NK-92 treated with Interleukin-12 subunit alpha and Interleukin-12 subunit beta, amount 100 ng/mL, for 24 hours (cell line): Measurements from ENCODE around the gene KCNN4.
A peak's percentile ranks its signal among the peaks of the same experiment; 100 is the strongest.
"Not testable (repeated sequence)": the region's sequence is repeated elsewhere in the genome, so short reads cannot be mapped to it uniquely, and the experiment has no call there.

Experiments used
- DNase-seq: peaks from one replicate; lab custom pipeline; 2025; lab: John Stamatoyannopoulos, UW

KCNN4 gene

GRCh38 chr19:43774103-43774939 is 6.5 kb downstream of the KCNN4 start:
- DNase-seq: no peak

DNA sequence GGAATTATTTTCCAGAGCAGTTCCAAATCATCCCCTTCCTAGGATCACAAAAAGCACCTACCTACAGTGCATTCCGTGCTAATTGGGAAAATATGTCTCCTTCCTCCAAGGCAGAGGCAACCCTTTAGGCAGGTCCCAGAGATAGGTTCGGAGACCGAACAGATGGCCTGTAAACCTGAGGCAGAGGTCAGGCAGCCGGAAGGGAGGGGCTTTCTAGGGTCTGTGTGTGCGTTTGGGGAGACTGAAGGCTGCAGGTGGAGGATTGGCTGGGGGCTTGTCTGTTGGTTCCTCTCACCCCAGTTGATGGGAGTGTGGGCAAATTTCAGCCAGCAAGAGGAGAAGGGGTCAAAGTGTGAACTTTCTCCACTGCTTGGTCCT is 7.1 kb downstream of the KCNN4 start:
- DNase-seq: no peak

GRCh38 chr19:43769256-43769655 is 11.5 kb downstream of the KCNN4 start:
- DNase-seq: no peak

DNA sequence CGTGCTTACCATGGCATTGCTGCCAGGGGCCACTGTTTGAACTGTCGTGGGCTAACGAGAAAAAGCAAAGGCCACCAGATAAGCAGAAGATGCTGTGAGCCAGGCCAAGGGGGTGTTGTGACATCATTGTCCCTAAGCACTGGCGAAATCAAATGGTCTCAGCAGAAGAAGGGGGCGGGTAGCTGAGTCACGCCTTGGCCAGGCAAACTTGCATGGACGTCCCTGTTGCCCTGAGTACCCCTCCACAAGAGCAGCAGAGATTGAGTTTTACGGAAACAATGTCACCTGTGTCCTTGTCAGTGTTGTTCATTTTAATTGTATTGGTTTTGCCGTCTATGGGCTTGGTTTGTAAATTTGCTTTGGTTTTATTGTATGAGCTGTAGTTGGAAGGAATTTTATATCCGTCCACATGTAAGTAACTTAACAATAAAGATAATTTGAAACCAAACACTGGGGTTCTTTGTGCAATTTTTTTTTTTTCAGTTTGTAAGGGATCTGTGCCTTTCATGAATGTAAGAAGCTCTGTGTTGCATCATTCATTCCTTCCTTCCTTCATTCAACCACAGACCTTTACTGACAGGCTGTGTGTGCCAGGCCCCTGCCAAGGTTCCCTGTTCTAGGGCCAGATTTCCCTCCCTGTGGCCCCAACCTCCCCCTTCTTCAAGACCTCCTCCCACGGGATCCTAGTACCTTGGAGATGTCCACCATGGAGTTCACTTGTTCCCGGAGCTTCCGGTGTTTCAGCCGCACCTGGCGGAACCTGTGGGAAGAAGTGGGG is 12.3 kb downstream of the KCNN4 start:
- no peak for DNase-seq

DNA sequence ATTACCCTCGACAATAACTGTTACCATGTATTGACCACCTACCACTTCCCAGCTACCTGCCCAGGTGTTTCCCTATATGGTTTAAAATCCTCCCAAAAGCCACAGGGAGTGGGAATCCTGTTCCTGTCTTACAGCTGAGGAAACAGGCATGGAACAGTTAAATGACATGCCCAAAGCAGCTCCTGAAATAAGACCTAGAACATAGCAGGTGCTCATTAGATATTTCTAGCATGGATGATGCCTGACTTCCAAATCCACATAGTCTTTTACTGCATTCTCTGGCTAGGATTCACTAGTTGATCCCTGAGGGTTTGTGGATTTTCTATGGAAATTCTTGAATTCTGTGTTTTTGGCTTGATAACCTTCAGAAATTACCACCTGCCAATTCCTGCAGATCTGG is 13.0 kb downstream of the KCNN4 start:
- no peak for DNase-seq

DNA sequence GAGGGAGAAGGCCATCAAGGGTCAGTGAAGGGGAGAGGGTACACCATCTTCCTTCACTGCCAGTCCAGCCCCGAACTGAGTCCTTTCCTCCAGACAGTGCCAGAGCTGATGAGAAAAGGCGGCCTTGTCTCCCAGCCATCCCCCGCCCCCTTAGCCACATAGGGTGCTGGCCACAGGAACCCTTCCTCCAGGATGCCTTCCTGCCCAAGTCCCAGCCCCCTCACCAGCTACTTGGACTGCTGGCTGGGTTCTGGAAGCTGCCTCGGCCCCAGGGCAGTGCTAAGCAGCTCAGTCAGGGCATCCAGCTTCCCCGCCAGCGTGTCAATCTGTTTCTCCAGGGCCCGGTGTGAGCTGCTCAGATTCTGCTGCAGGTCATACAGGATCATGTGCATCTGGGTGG is 13.5 kb downstream of the KCNN4 start:
- DNase-seq: no peak

GRCh38 chr19:43766755-43767043 is 14.1 kb downstream of the KCNN4 start:
- no peak for DNase-seq

GRCh38 chr19:43765109-43765876 is 15.5 kb downstream of the KCNN4 start:
- DNase-seq: no peak

DNA sequence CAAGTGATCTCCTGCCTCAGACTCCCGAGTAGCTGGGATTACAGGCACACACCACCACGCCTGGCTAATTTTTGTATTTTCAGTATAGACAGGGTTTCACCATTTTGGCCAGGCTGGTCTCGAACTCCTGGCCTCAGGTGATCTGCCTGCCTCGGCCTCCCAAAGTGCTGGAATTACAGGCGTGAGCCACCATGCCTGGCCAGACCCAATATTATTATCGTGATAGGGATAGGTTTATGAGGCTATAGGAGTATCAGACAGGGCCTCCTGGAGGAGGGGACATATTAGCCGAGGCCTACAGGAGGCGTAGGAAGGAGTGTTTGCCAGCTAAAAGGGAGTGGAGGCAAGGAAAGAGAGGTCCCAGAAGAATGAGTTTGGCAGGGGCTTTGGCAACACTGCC is 16.1 kb downstream of the KCNN4 start:
- DNase-seq: not testable (repeated sequence)

- DNase-seq: no peak
Measured at GRCh38 chr19:43763473-43763939, 17.3 kb downstream of the KCNN4 start.

DNA sequence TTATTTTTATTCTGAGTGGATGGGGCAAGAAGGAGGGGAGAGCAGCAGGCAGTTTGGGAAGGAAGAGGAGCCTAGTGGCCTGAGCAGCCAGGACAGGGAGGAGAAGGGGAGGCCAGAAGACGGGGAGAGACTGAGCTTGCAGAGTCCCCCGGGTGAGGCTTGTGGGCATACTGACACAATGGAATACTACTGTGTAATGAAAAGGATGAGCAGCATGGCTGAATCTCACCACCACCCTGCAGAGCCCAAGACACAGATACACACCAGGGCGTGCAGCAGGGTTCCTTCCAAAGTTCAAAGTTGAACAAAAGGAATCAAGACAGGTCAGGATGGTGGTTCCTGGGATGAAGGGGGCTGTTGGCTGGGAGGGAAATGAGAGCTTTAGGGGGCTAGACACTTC is 18.0 kb downstream of the KCNN4 start:
- DNase-seq: no peak

GRCh38 chr19:43760941-43761340 is 19.8 kb downstream of the KCNN4 start:
- DNase-seq: no peak

DNA sequence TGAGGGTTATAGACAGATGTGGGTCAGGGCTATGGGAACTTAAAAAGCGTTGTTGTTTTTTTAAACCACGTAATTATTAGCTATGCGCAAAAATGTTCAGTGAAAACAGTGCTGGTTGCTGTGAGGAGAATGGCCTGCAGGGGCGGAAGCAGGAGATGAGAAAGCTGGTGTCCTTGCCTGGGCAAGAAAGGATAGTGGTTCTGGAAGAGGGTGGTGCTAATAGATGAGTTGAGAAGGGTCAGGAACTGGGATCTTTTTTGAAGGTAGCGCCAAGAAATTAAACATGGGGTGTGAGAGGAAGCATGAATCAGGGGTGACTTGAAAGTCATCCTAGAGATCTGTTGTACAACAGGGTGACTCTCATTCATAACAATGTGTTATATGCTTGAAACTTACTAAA is 21.3 kb downstream of the KCNN4 start:
- DNase-seq: no peak

DNA sequence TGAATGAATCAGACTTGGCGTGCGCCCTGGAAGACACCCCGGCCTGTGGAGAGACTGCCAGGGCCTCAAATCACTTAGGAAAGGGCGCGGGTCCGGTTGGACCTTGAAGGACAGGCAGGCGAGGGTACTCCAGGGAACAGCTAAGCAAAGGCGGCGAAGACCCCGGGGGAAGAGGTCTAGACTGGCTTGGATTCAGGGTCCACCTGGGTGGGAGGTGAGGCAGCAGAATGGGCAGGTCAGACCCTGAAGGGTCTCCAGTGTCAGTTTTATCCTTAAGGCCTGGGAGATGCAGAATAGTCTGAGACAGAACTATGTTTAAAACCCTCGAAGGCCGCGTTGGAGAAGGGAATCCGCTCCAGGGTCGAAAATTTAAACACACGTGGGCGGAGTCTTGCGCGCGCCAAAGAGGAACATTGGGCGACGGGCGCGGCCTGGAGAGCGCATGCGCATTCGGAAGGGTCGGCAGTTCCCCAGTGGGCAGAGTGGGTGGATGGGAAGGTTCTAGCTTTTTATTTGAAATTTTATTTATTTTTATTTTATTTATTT is 25.4 kb downstream of the KCNN4 start:
- DNase-seq: peak; percentile 78

GRCh38 chr19:43754503-43755255 is 26.1 kb downstream of the KCNN4 start, which contains the start of gene SMG9:
TSS of gene SMG9 (minus strand) at chr19:43754962. CDS start at chr19:43750741, 4,221 bp downstream.
- peak; percentile 98 for DNase-seq

DNA sequence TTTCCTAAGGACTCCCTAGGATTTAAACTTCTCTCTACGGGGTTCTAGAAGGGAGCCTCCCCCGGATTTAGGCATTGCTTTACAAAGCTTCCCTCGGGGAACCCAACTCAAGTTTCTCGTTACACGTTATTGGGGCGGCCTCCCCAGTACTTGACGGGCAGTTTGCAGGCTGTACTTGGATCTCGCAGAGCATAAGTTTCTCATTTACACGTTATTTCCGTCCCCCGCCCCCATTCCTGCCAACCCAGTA is 26.6 kb downstream of the KCNN4 start:
- no peak for DNase-seq

DNA sequence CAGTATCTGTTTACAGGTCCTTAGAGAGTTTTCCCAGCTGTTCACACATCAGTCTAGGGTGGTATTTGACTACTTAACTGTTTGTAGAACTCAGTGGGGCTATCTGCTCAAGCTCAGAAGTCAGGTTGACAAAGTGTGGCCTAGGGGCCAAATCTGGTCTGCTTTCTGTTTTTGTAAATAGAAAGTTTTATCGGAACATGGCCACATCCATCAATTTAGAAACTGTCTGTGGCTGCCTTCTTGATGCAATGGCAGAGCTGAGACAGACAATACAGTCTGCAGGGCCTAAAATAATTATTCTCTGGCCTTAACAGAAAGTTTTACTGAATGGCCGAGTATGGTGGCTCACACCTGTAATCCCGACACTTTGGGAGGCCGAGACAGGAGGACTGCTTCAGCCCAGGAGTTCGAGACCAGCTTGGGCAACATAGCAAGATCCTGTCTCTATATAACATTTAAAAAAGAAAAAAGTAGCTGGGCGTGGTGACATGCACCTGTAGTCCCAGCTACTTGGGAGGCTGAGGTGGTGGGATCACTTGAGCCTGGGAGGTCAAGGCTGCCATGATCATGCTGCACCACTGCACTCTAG is 28.4 kb downstream of the KCNN4 start:
- DNase-seq: no peak

GRCh38 chr19:43751466-43752220 is 29.1 kb downstream of the KCNN4 start:
- DNase-seq: no peak

GRCh38 chr19:43749898-43750297 is 30.9 kb downstream of the KCNN4 start:
- DNase-seq: no peak

GRCh38 chr19:43749152-43749551 is 31.6 kb downstream of the KCNN4 start:
- no peak for DNase-seq

- DNase-seq: no peak
Measured at GRCh38 chr19:43748685-43749084, 32.1 kb downstream of the KCNN4 start.
